ENCODE measurements around the gene OTUD4.

OTUD4 gene

DNA sequence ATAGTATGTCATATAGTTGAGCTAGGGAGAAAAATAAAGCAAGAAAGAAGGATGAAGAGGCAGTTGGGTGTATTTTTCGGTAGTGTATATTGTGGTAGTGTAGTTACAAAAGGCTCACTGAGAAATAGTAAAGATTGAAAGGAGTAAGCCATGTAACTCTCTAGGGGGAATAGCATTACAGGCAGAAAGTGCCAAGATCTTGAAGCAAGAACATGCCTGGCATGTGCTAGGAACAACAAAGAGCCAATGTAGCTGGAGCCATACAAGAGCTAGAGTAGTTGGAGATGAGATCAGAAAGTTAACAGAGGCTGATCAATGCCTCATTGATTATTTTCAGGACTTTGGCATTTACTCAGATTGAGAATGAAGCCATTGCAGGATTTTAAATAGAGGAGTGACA lies 79.3 kb downstream of the OTUD4 start:
- TF ChIP-seq, protein P1, sequence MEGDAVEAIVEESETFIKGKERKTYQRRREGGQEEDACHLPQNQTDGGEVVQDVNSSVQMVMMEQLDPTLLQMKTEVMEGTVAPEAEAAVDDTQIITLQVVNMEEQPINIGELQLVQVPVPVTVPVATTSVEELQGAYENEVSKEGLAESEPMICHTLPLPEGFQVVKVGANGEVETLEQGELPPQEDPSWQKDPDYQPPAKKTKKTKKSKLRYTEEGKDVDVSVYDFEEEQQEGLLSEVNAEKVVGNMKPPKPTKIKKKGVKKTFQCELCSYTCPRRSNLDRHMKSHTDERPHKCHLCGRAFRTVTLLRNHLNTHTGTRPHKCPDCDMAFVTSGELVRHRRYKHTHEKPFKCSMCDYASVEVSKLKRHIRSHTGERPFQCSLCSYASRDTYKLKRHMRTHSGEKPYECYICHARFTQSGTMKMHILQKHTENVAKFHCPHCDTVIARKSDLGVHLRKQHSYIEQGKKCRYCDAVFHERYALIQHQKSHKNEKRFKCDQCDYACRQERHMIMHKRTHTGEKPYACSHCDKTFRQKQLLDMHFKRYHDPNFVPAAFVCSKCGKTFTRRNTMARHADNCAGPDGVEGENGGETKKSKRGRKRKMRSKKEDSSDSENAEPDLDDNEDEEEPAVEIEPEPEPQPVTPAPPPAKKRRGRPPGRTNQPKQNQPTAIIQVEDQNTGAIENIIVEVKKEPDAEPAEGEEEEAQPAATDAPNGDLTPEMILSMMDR (IDR thresholded peaks at IDR 0.05; ENCODE audit: low read depth, low read length), result no peak
- TF ChIP-seq, protein P2, sequence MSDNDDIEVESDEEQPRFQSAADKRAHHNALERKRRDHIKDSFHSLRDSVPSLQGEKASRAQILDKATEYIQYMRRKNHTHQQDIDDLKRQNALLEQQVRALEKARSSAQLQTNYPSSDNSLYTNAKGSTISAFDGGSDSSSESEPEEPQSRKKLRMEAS (IDR thresholded peaks at IDR 0.05; ENCODE audit: low read depth, low read length), result no peak
- no peak for TF ChIP-seq MYC (IDR thresholded peaks at IDR 0.05; ENCODE audit: low read depth, low read length)
- TF ChIP-seq POLR2A (IDR thresholded peaks at IDR 0.05; ENCODE audit: extremely low read depth, insufficient read length), result no peak
- DNase-seq (ENCODE audit: low read depth), result peak; percentile 2
- peak overlapping the region; percentile 99 for H3K4me3 ChIP-seq (ENCODE audit: low read depth, low read length)

DNA sequence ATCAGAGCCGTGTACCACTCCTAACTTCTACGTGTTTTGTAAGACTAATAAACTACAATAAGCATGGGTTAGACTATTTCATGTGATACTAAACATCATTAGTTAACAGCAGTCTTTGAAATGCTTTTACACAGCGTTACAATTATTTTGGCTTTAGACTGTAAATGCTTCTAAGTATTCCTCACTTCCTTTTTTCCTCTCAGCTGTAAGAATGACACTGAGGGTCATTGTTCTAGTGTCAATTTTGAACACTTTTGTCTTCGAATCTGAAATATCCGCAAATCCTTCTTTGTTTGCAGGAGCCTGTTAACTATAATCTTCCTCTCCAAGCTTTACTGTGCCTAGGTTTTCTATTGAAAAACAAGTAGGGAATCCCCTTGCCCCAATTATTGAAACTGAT lies 80.7 kb downstream of the OTUD4 start:
- TF ChIP-seq, protein P1 (IDR thresholded peaks at IDR 0.05; ENCODE audit: low read depth, low read length), result no peak
- no peak for TF ChIP-seq POLR2A (IDR thresholded peaks at IDR 0.05; ENCODE audit: extremely low read depth, insufficient read length)
- no peak for TF ChIP-seq MYC (IDR thresholded peaks at IDR 0.05; ENCODE audit: low read depth, low read length)
- TF ChIP-seq, protein P2 (IDR thresholded peaks at IDR 0.05; ENCODE audit: low read depth, low read length), result no peak
- DNase-seq (ENCODE audit: low read depth), result peak; percentile 33
- H3K4me3 ChIP-seq (ENCODE audit: low read depth, low read length), result peak overlapping the region; percentile 99

DNA sequence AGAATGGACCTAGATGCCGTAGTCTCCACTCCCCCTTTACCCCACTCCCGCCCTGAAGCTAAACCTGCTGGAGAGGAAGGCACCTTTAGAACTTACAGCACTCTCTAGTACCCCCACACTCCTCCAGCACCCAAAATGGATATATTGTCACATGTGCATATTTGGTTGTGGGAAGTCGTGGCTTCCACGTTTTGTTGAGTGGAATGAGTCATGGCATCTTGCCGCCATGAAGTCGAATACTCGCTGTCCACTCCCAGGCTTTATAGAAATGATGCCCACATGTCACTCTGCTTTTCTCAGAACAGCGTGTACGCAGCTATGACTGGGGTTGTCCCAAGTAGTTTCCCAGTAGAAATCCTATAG lies 81.7 kb downstream of the OTUD4 start:
- H3K4me3 ChIP-seq (ENCODE audit: low read depth, low read length), result peak overlapping the region; percentile 99
- DNase-seq (ENCODE audit: low read depth), result peak; percentile 71
- TF ChIP-seq MYC (IDR thresholded peaks at IDR 0.05; ENCODE audit: low read depth, low read length), result peak; percentile 90
- TF ChIP-seq, protein P1 (IDR thresholded peaks at IDR 0.05; ENCODE audit: low read depth, low read length), result no peak
- TF ChIP-seq, protein P2 (IDR thresholded peaks at IDR 0.05; ENCODE audit: low read depth, low read length), result peak; percentile 85
- TF ChIP-seq POLR2A (IDR thresholded peaks at IDR 0.05; ENCODE audit: extremely low read depth, insufficient read length), result no peak

DNA sequence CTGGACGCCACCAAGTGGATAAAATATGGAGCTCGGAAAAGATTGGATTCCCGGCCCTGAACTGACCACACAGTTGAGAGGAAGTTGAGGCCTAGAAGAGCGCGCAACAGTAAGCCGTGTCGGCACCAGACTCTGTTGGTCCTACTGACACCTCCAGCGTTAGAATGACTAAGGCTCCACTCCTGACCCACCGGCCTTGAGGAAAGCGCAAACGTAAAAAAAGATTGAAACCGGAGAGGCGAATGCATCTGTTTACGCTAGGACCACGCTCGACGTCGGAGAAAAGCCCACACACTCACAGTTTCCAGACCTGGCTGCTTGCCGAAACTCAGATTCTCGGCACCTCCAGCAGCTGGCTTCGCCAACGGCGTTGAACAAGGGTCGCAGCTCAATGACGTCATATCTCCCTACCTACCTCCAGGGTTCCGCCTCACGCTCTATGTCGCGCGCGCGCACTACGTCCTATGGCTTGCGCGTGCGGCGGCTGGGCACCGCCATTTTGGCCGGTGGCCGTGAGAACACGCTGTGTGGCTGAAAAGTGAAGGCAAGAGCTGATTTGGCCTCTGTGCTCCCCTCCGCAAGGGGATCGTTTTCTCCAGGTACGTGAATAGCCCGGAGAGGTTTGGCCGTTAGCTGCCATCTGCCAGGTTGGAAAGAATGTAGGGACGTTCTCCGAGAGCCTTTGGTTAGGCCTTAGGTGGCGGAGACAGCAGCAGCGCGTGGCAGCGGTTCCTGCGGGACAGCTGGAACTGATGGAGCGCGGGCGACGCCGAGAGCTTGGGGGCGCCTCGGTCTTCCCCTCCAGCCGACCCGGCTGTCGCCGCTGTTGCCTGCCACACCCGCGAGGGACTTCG lies 82.3 kb downstream of the OTUD4 start, which contains the start of the genes ABCE1 and ANAPC10:
Gene ABCE1, plus strand, starts transcription at position 491 of the 854 bp plus-strand sequence. CDS start 6,102 bp downstream, outside the sequence.
Gene ANAPC10, minus strand, starts transcription at position 376 of the 854 bp plus-strand sequence. CDS start 2,097 bp downstream, outside the sequence.
- peak; percentile 97 for DNase-seq (ENCODE audit: low read depth)
- TF ChIP-seq, protein P1 (IDR thresholded peaks at IDR 0.05; ENCODE audit: low read depth, low read length), result no peak
- TF ChIP-seq MYC (IDR thresholded peaks at IDR 0.05; ENCODE audit: low read depth, low read length), result peak; percentile 99
- TF ChIP-seq POLR2A (IDR thresholded peaks at IDR 0.05; ENCODE audit: extremely low read depth, insufficient read length), result peak; percentile 82
- TF ChIP-seq, protein P2 (IDR thresholded peaks at IDR 0.05; ENCODE audit: low read depth, low read length), result peak; percentile 93
- peak within 1 kb of the TSS; percentile 99 for H3K4me3 ChIP-seq (ENCODE audit: low read depth, low read length)

DNA sequence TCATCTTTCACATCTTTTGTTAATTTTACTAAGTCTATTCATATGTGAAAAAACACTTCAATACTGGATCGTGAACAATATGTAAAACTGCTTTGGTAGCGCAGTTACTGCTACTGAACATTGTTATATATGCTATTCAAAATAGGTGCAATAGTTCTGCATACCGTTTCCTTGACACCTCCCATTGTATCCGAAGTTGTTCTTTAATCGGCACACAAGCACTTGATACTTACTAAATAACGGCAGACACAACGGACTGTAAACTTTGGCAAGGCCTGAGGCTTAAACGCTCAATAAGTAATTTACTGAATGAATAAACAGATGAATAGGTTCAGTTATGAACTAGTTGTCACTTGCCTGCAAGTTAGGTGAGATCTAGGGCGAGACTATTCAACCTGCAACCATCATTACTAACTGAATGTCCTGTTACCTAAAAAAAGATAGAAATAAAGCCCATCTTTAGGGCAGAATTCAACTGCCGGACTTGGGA lies 83.0 kb downstream of the OTUD4 start:
- H3K4me3 ChIP-seq (ENCODE audit: low read depth, low read length), result peak overlapping the region; percentile 99
- no peak for DNase-seq (ENCODE audit: low read depth)
- TF ChIP-seq, protein P2 (IDR thresholded peaks at IDR 0.05; ENCODE audit: low read depth, low read length), result no peak
- TF ChIP-seq MYC (IDR thresholded peaks at IDR 0.05; ENCODE audit: low read depth, low read length), result no peak
- TF ChIP-seq, protein P1 (IDR thresholded peaks at IDR 0.05; ENCODE audit: low read depth, low read length), result no peak
- no peak for TF ChIP-seq POLR2A (IDR thresholded peaks at IDR 0.05; ENCODE audit: extremely low read depth, insufficient read length)

Data from NB4 (cell line).